Neural cell (in vitro differentiated cells): ENCODE data around the gene CNPPD1.

Experiments
- CTCF ChIP-seq: fragments of 450-650 bp; IDR thresholded peaks from 2 replicates; pipeline ENCODE4 v1.5.1; 2014; ENCODE audit warnings: antibody characterized with exemption, mild to moderate bottlenecking, moderate library complexity; ENCODE audit not compliant: poor library complexity, severe bottlenecking
- EP300 ChIP-seq: fragments of 450-650 bp; conservative IDR thresholded peaks from 2 replicates; pipeline ENCODE4 v1.6.1; 2014; ENCODE audit warnings: antibody characterized with exemption, mild to moderate bottlenecking, moderate library complexity; ENCODE audit not compliant: poor library complexity, severe bottlenecking
- EZH2 ChIP-seq: fragments of 200-600, 300-800 bp; shearing (Covaris generic), sonication (generic); IDR thresholded peaks from 2 replicates; pipeline ENCODE4 v1.6.1; 2014; ENCODE audit warnings: antibody characterized with exemption, low read length, borderline replicate concordance, mild to moderate bottlenecking; ENCODE audit not compliant: insufficient read depth, poor library complexity, severe bottlenecking
- MXI1 ChIP-seq: fragments of 450-650 bp; conservative IDR thresholded peaks from 2 replicates; pipeline ENCODE4 v1.6.1; 2014; ENCODE audit warnings: antibody characterized with exemption, mild to moderate bottlenecking; ENCODE audit not compliant: poor library complexity, severe bottlenecking
- POLR2AphosphoS5 ChIP-seq: IDR thresholded peaks from 2 replicates; pipeline ENCODE4 v1.6.1; 2012
- RAD21 ChIP-seq: fragments of 450-650 bp; conservative IDR thresholded peaks from 2 replicates; pipeline ENCODE4 v1.6.1; 2014; ENCODE audit warnings: antibody characterized with exemption, mild to moderate bottlenecking, moderate library complexity
- REST ChIP-seq: IDR thresholded peaks from 2 replicates; pipeline ENCODE4 v1.6.1; 2012; ENCODE audit warnings: borderline replicate concordance
- SMC3 ChIP-seq: fragments of 450-650 bp; conservative IDR thresholded peaks from 2 replicates; pipeline ENCODE4 v1.6.1; 2014; ENCODE audit warnings: antibody characterized with exemption, mild to moderate bottlenecking, moderate library complexity; ENCODE audit not compliant: poor library complexity
- TAF1 ChIP-seq: IDR thresholded peaks from 2 replicates; pipeline ENCODE4 v1.6.1; 2012; ENCODE audit warnings: low read depth

GRCh38 chr2:219210886-219211362 lies 34.2 kb upstream of the CNPPD1 start:
- TF ChIP-seq CTCF (no peak), MXI1 (no peak), TAF1 (no peak), POLR2AphosphoS5 (no peak), REST (no peak), SMC3 (no peak), EP300 (no peak), EZH2 (no peak), RAD21 (no peak)
